Liver (tissue), 9 donors: Measurements from ENCODE around the gene C10orf67. TPM values are rescaled to one million over a fixed set of nuclear protein-coding genes. Genes with fewer than 3 reads are reported as not detected.

Experiments
- DNase-seq: peaks from one replicate; pipeline ENCODE4 v3.0.0-alpha.2; 2017; ENCODE audit warnings: low spot score
- H3K27ac ChIP-seq, 2 donors: one replicate each; pipeline ENCODE4 v1.7.0; 2013; ENCODE audit warnings: inconsistent platforms in 2 of 2, low read length in 2 of 2, control low read depth in 1 of 2, low read depth in 1 of 2, mild to moderate bottlenecking in 1 of 2
- H3K27me3 ChIP-seq, 4 donors: one replicate each; pipeline versions ENCODE4 v1.6.1 to v1.7.0; 2013; ENCODE audit warnings: low read length in 3 of 4, inconsistent platforms in 1 of 4, mild to moderate bottlenecking in 1 of 4, moderate library complexity in 1 of 4; ENCODE audit not compliant: control insufficient read depth in 4 of 4, insufficient read depth in 4 of 4
- H3K36me3 ChIP-seq, 4 donors: one replicate each; pipeline versions ENCODE4 v1.6.1 to v1.7.0; 2013; ENCODE audit warnings: low read length in 3 of 4, mild to moderate bottlenecking in 3 of 4, low read depth in 1 of 4, moderate library complexity in 1 of 4; ENCODE audit not compliant: control insufficient read depth in 4 of 4, insufficient read depth in 3 of 4
- H3K4me1 ChIP-seq, 4 donors: one replicate each; pipeline versions ENCODE4 v1.6.1 to v1.7.0; 2013; ENCODE audit warnings: low read length in 3 of 4, mild to moderate bottlenecking in 3 of 4, moderate library complexity in 1 of 4; ENCODE audit not compliant: control insufficient read depth in 4 of 4, insufficient read depth in 4 of 4
- H3K4me3 ChIP-seq, 3 donors: one replicate each; pipeline versions ENCODE4 v1.6.1 to v1.7.0; 2013; ENCODE audit warnings: low read length in 3 of 3, control low read depth in 1 of 3, low read depth in 1 of 3, mild to moderate bottlenecking in 1 of 3
- H3K9ac ChIP-seq, 2 donors: one replicate each; pipeline ENCODE4 v1.7.0; 2013; ENCODE audit warnings: low read length in 2 of 2, mild to moderate bottlenecking in 2 of 2, moderate library complexity in 2 of 2, control low read depth in 1 of 2, low read depth in 1 of 2
- H3K9me3 ChIP-seq, 4 donors: one replicate each; pipeline versions ENCODE4 v1.6.1 to v1.7.0; 2013; ENCODE audit warnings: low read length in 3 of 4; ENCODE audit not compliant: control insufficient read depth in 4 of 4
- ATF3 ChIP-seq: IDR thresholded peaks from 2 replicates; pipeline ENCODE4 v1.6.1; 2016; ENCODE audit warnings: antibody characterized with exemption
- CTCF ChIP-seq: fragments of 150-350 bp; IDR thresholded peaks from 2 replicates; pipeline ENCODE4 v1.5.1; 2017; ENCODE audit warnings: improper control_type of control experiment, low read depth, low read length; ENCODE audit not compliant: missing input control
- EGR1 ChIP-seq, 2 donors: IDR thresholded peaks; 2 replicates each; pipeline ENCODE4 v1.6.1; 2016 to 2018; ENCODE audit warnings: antibody characterized with exemption in 2 of 2, low read depth in 2 of 2
- FOXA1 ChIP-seq: IDR thresholded peaks from 2 replicates; pipeline ENCODE4 v1.6.1; 2016; ENCODE audit warnings: antibody characterized with exemption
- FOXA2 ChIP-seq: IDR thresholded peaks from 2 replicates; pipeline ENCODE4 v1.6.1; 2016; ENCODE audit warnings: antibody characterized with exemption
- GABPA ChIP-seq, 2 donors: IDR thresholded peaks in 1 of 2; conservative IDR thresholded peaks in 1 of 2; 2 replicates each; pipeline ENCODE4 v1.6.1; 2016; ENCODE audit warnings: antibody characterized with exemption in 2 of 2, mild to moderate bottlenecking in 1 of 2, moderate library complexity in 1 of 2
- HNF4A ChIP-seq, 2 donors: conservative IDR thresholded peaks; 2 replicates each; pipeline ENCODE4 v1.6.1; 2016; ENCODE audit warnings: antibody characterized with exemption in 2 of 2, mild to moderate bottlenecking in 2 of 2
- HNF4G ChIP-seq: IDR thresholded peaks from 2 replicates; pipeline ENCODE4 v1.6.1; 2016; ENCODE audit warnings: antibody characterized with exemption
- JUND ChIP-seq, 2 donors: IDR thresholded peaks; 2 replicates each; pipeline ENCODE4 v1.6.1; 2016; ENCODE audit warnings: antibody characterized with exemption in 2 of 2
- MAX ChIP-seq: IDR thresholded peaks from 2 replicates; pipeline ENCODE4 v1.6.1; 2016; ENCODE audit warnings: antibody characterized with exemption
- NR2F2 ChIP-seq: IDR thresholded peaks from 2 replicates; pipeline ENCODE4 v1.6.1; 2016; ENCODE audit warnings: antibody characterized with exemption
- RAD21 ChIP-seq, 2 donors: IDR thresholded peaks; 2 replicates each; pipeline ENCODE4 v1.6.1; 2016; ENCODE audit warnings: antibody characterized with exemption in 2 of 2, mild to moderate bottlenecking in 2 of 2
- RXRA ChIP-seq, 2 donors: IDR thresholded peaks; 2 replicates each; pipeline ENCODE4 v1.6.1; 2017 to 2018; ENCODE audit warnings: antibody characterized with exemption in 2 of 2, mild to moderate bottlenecking in 1 of 2
- SP1 ChIP-seq: IDR thresholded peaks from 2 replicates; pipeline ENCODE4 v1.6.1; 2018; ENCODE audit warnings: antibody characterized with exemption, mild to moderate bottlenecking
- TAF1 ChIP-seq: conservative IDR thresholded peaks from 2 replicates; pipeline ENCODE4 v1.6.1; 2016; ENCODE audit warnings: antibody characterized with exemption, mild to moderate bottlenecking
- YY1 ChIP-seq: IDR thresholded peaks from 2 replicates; pipeline ENCODE4 v1.6.1; 2016; ENCODE audit warnings: antibody characterized with exemption, mild to moderate bottlenecking
- ZBTB33 ChIP-seq: IDR thresholded peaks from 2 replicates; pipeline ENCODE4 v1.6.1; 2016; ENCODE audit warnings: antibody characterized with exemption
- WGBS: extraction: QIAGEN DNeasy Blood & Tissue Kit; methylation state at CpG from one replicate; pipeline ENCODE4 v1.1.7; 2013; 5-methylcytosine and 5-hydroxymethylcytosine counted together
- polyA plus RNA-seq, 2 donors: library from polyadenylated mRNA; stranded (reverse) in 1 of 2; unstranded in 1 of 2; fragments of 200-250 nt in 1 of 2; fragments of >200 nt in 1 of 2; fragmentation: Nextera tagmentation in 1 of 2; extraction: Ambion mirVana in 1 of 2; gene quantifications; one replicate each; pipeline versions ENCODE4 v1.2.1 to v1.2.3, GENCODE V29; 2013 to 2015
- total RNA-seq, 2 donors: library from RNA; depleted of rRNA; stranded (reverse); fragments of >200 nt; gene quantifications; one replicate each; pipeline ENCODE4 v1.2.3, GENCODE V29; 2014
- donor health status: healthy.
- donor health status: healthy.
- donor health status: healthy.
- donor health status: healthy.
- donor health status: healthy.

The C10orf67 gene
- total and polyA plus RNA-seq, 4 donors: 0.02 TPM; not detected in 3

GRCh38 chr10:23199768-23200511 lies 144.7 kb downstream of the C10orf67 start:
- no peak for TF ChIP-seq HNF4A (conservative IDR thresholded peaks at IDR 0.05)
- no peak for TF ChIP-seq FOXA2
- no peak for TF ChIP-seq RXRA (IDR thresholded peaks at IDR 0.05)
- TF ChIP-seq HNF4G: no peak
- TF ChIP-seq ATF3: no peak
- TF ChIP-seq NR2F2: no peak
- no peak for TF ChIP-seq SP1
- no peak for TF ChIP-seq MAX
- no peak for TF ChIP-seq FOXA1
- TF ChIP-seq EGR1 (IDR thresholded peaks at IDR 0.05; ENCODE audit: low read depth in 2 of 2): no peak
- no peak for TF ChIP-seq YY1
- no peak for TF ChIP-seq JUND (IDR thresholded peaks at IDR 0.05)
- TF ChIP-seq RAD21 (IDR thresholded peaks at IDR 0.05): no peak
- TF ChIP-seq CTCF: no peak
- TF ChIP-seq ZBTB33: no peak
- TF ChIP-seq GABPA (IDR thresholded peaks at IDR 0.05 in 1 of 2, conservative IDR thresholded peaks at IDR 0.05 in 1 of 2): no peak
- Histone ChIP-seq H3K4me1 (peaks cover 0 to 3% (median under 1%) of the 10 kb centered on the region in 4 donors), H3K9ac (no peak overlapping the region), H3K4me3 (no peak overlapping the region), H3K36me3 (no peaks in the 10 kb centered on the region), H3K27ac (no peak overlapping the region), H3K9me3 (no peaks in the 10 kb centered on the region), H3K27me3 (peaks cover 6 to 21% (median 11%) of the 10 kb centered on the region in 4 donors)
- 4% methylated on average over 30 of the region's 30 CpGs for WGBS
- no peak for DNase-seq

- H3K9me3 ChIP-seq: no peaks in the 10 kb centered on the region
- peaks cover 8 to 18% (median 13%) of the 10 kb centered on the region in 4 donors for H3K27me3 ChIP-seq
- H3K4me3 ChIP-seq: no peak overlapping the region
- H3K36me3 ChIP-seq: no peaks in the 10 kb centered on the region
- H3K4me1 ChIP-seq: peaks cover 0 to 7% (median 2%) of the 10 kb centered on the region in 4 donors
- no peak for TF ChIP-seq GABPA (IDR thresholded peaks at IDR 0.05 in 1 of 2, conservative IDR thresholded peaks at IDR 0.05 in 1 of 2)
- no peak for TF ChIP-seq MAX
- TF ChIP-seq ATF3: no peak
- TF ChIP-seq JUND (IDR thresholded peaks at IDR 0.05): no peak
- TF ChIP-seq RAD21 (IDR thresholded peaks at IDR 0.05): no peak
- TF ChIP-seq YY1: no peak
- no peak for TF ChIP-seq EGR1 (IDR thresholded peaks at IDR 0.05; ENCODE audit: low read depth in 2 of 2)
- no peak for TF ChIP-seq FOXA1
- no peak for TF ChIP-seq TAF1
- no peak for TF ChIP-seq RXRA (IDR thresholded peaks at IDR 0.05)
- TF ChIP-seq FOXA2: no peak
- WGBS: 2% methylated on average over 60 of the region's 60 CpGs
- DNase-seq: no peak
- no peak overlapping the region for H3K9ac ChIP-seq
- H3K27ac ChIP-seq: no peak overlapping the region
These were observed 145.4 kb downstream of the C10orf67 start for GRCh38 chr10:23198940-23199767.
